ENCODE data around the gene RAD51AP1.

The RAD51AP1 gene

GRCh38 chr12:4552191-4552590 is 13.5 kb downstream of the RAD51AP1 start:
- DNase-seq (ENCODE audit: low spot score): no peak

GRCh38 chr12:4553943-4554342 is 15.3 kb downstream of the RAD51AP1 start:
- DNase-seq (ENCODE audit: low spot score): no peak

- no peak for DNase-seq (ENCODE audit: low spot score)
These were observed 17.1 kb downstream of the RAD51AP1 start for GRCh38 chr12:4555804-4556203.

- DNase-seq (ENCODE audit: low spot score): no peak
These were observed 18.2 kb downstream of the RAD51AP1 start for GRCh38 chr12:4556735-4557530.

- DNase-seq (ENCODE audit: low spot score): no peak
These were observed 18.9 kb downstream of the RAD51AP1 start for GRCh38 chr12:4557586-4557985.

GRCh38 chr12:4558171-4558570 is 19.5 kb downstream of the RAD51AP1 start:
- DNase-seq (ENCODE audit: low spot score): no peak

- DNase-seq (ENCODE audit: low spot score): no peak
These were observed 23.5 kb downstream of the RAD51AP1 start, which contains the start of gene DYRK4 for GRCh38 chr12:4562034-4562657. Gene DYRK4 (plus strand): TSS chr12:4562208. CDS start chr12:4562246, 38 bp downstream.

GRCh38 chr12:4563336-4563735 is 24.6 kb downstream of the RAD51AP1 start:
- DNase-seq (ENCODE audit: low spot score): no peak

GRCh38 chr12:4564818-4565217 is 26.1 kb downstream of the RAD51AP1 start:
- no peak for DNase-seq (ENCODE audit: low spot score)

GRCh38 chr12:4566474-4566873 is 27.8 kb downstream of the RAD51AP1 start:
- no peak for DNase-seq (ENCODE audit: low spot score)

- no peak for DNase-seq (ENCODE audit: low spot score)
These were observed 28.6 kb downstream of the RAD51AP1 start for GRCh38 chr12:4567073-4567881.

GRCh38 chr12:4569261-4569660 is 30.6 kb downstream of the RAD51AP1 start:
- DNase-seq (ENCODE audit: low spot score): no peak

GRCh38 chr12:4572680-4573079 is 34.0 kb downstream of the RAD51AP1 start:
- no peak for DNase-seq (ENCODE audit: low spot score)

- no peak for DNase-seq (ENCODE audit: low spot score)
These were observed 40.8 kb downstream of the RAD51AP1 start for GRCh38 chr12:4579305-4580102.

GRCh38 chr12:4580281-4580688 is 41.6 kb downstream of the RAD51AP1 start:
- no peak for DNase-seq (ENCODE audit: low spot score)

GRCh38 chr12:4584281-4584680 is 45.6 kb downstream of the RAD51AP1 start:
- DNase-seq (ENCODE audit: low spot score): no peak

- no peak for DNase-seq (ENCODE audit: low spot score)
These were observed 46.2 kb downstream of the RAD51AP1 start for GRCh38 chr12:4584896-4585295.

GRCh38 chr12:4586500-4586899 is 47.8 kb downstream of the RAD51AP1 start:
- DNase-seq (ENCODE audit: low spot score): no peak

GRCh38 chr12:4587108-4587507 is 48.4 kb downstream of the RAD51AP1 start:
- no peak for DNase-seq (ENCODE audit: low spot score)

- no peak for DNase-seq (ENCODE audit: low spot score)
These were observed 50.2 kb downstream of the RAD51AP1 start for GRCh38 chr12:4588916-4589315.

GRCh38 chr12:4589941-4590340 is 51.3 kb downstream of the RAD51AP1 start:
- DNase-seq (ENCODE audit: low spot score): no peak

- DNase-seq (ENCODE audit: low spot score): no peak
These were observed 52.5 kb downstream of the RAD51AP1 start for GRCh38 chr12:4591180-4591687.
